Motor neuron (in vitro differentiated cells): ENCODE measurements around the gene SKA3. TPM values are rescaled to one million over a fixed set of nuclear protein-coding genes. Genes with fewer than 3 reads are reported as not detected.
"Not testable (repeated sequence)": the region's sequence is repeated elsewhere in the genome, so short reads cannot be mapped to it uniquely, and the experiment has no call there.

Source experiments
- ATAC-seq, 8 experiments: fragments of 200-7000 bp; cut with Tn5 transposase; replicated peaks in 6 of 8; 2 replicates each; pipeline ENCODE4 v1.8.0; 2021; ENCODE audit warnings: mild to moderate bottlenecking in 8 of 8, moderate library complexity in 8 of 8
- H3K27ac ChIP-seq, 2 donors: fragments of 250-450 bp; sonication (Bioruptor Pico); 2 replicates each; pipeline ENCODE4 v1.9.0; 2021; ENCODE audit warnings: antibody characterized with exemption in 2 of 2, mild to moderate bottlenecking in 2 of 2, moderate library complexity in 1 of 2
- H3K4me1 ChIP-seq, 2 donors: fragments of 250-450 bp; sonication (Bioruptor Pico); replicated peaks in 1 of 2; 2 replicates each; pipeline ENCODE4 v1.6.1; 2021; ENCODE audit warnings: antibody characterized with exemption in 2 of 2, mild to moderate bottlenecking in 2 of 2, moderate library complexity in 1 of 2
- H3K4me3 ChIP-seq, 5 donors: fragments of 250-450 bp; sonication (Bioruptor Pico); 2 replicates each; pipeline ENCODE4 v1.9.0; 2021; ENCODE audit warnings: antibody characterized with exemption in 5 of 5, mild to moderate bottlenecking in 5 of 5, moderate library complexity in 4 of 5
- whole genome bisulfite sequencing, 10 experiments: fragments of 450-650 bp; shearing (Covaris generic); methylation state at CpG; one replicate each; pipeline ENCODE4 v1.0.0; 2022; 5-methylcytosine and 5-hydroxymethylcytosine counted together
- in situ Hi-C, 9 experiments: fragments of 400-800 bp; cut with MboI; loops; one replicate each; pipeline ENCODE4 v1.15.0; 2021; ENCODE audit warnings: low sequenced_read_pairs in 9 of 9, low pct_unique_long_range_greater_than_20kb in 2 of 9; ENCODE audit not compliant: unreplicated experiment in 9 of 9
- total RNA-seq, 8 experiments: library from RNA; unstranded; fragments of 300-600 nt; gene quantifications; 2 replicates each; pipeline versions ENCODE4 v1.2.3 to v1.2.4, GENCODE V29; 2022

SKA3 gene
- total RNA-seq, 8 experiments from 2014 or later = 0.15 to 16.0 (median 2.2) TPM

DNA sequence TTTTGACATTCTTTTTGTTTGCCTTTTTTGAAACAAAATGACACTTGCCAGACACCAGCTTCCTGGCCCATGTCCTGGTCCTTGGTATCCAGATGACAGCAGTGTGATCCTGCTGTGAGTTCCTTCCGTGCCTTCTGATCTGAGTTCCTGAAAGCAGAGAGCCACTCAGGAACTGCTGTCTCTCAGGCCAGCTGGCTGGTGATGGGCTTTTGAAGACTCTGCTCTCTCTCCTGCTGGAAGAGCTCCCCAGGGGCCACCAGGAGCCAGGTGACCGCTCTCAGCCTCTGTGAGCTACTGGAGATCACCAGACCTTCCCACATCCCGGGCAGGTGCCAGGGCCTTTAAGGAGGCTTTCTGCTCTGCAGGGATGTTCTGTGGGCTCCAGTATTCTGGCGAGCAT, 22.0 kb upstream of the SKA3 start:
- ATAC-seq, H3K27ac ChIP-seq, H3K4me3 ChIP-seq, H3K4me1 ChIP-seq, in situ Hi-C loops: not testable (repeated sequence)
- WGBS, 10 experiments = 0 to 89% methylated on average over 1 of the region's 4 CpGs; no CpG with 5 or more reads in 8 of the 10 experiments

DNA sequence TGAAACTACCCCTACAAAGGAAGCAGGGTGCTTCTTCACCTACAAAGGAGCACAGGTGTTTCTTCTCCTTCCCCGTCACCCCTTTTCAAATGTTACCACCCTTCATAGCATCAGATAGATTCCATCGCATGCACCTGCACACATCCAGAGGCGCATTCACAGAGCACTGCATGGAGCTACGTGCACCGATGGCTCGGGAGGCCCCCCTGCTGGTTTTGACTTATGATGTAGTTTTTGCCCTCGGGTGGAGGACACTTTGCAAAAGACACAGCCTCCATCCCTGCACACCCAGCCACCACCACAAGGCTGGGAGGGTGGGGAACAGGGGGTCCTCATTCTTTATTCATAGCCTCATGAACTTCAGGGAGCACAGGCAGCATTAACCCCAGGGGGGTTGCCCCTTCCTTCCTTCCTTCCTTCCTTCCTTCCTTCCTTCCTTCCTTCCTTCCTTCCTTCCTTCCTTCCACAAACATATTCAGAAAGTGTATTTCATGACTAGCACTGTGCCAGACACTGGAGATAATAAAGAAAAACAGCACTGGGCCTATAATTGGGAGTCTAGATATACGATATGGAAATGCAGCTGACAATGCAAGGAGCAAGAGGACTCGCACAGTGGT, 21.4 kb upstream of the SKA3 start:
- 80 to 100% (median 87%) methylated on average over 1 to 2 of the region's 9 CpGs; no CpG with 5 or more reads in 7 of the 10 experiments for WGBS, 10 experiments
- in situ Hi-C loops, H3K4me1 ChIP-seq, H3K27ac ChIP-seq, H3K4me3 ChIP-seq, ATAC-seq: not testable (repeated sequence)

DNA sequence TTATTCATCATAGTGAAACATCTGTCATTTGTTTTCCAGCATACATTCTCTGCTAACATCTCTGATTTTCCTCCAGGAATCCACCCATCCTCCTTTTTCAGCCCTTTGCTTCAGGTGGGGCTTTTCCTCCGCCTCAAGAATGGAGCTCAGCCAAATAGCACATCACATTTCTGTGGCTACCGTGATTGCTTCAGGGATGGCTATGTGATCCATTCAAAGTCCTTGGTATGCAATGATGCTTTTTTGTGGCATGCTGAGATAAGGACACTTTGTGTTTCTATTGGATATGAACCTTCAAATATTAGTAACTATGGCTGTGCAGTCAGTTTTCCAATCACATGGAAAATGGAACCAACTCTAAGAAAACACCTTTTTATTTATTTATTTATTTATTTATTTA, 18.4 kb upstream of the SKA3 start:
- ATAC-seq, in situ Hi-C loops, H3K4me1 ChIP-seq, H3K4me3 ChIP-seq, H3K27ac ChIP-seq: not testable (repeated sequence)
- WGBS, 10 experiments = 0 to 94% (median 60%) methylated on average over 1 to 2 of the region's 2 CpGs; no CpG with 5 or more reads in 3 of the 10 experiments

DNA sequence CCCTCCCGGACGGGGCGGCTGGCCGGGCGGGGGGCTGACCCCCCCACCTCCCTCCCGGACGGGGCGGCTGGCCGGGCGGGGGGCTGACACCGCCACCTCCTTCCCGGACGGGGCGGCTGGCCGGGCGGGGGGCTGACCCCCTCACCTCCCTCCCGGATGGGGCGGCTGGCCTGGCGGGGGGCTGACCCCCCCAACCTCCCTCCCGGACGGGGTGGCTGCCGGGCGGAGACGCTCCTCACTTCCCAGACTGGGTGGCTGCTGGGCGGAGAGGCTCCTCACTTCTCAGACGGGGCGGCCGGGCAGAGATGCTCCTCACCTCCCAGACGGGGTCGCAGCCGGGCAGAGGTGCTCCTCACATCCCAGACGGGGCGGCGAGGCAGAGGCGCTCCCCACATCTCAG, 10.1 kb upstream of the SKA3 start:
- H3K4me1 ChIP-seq, in situ Hi-C loops, H3K27ac ChIP-seq, H3K4me3 ChIP-seq, ATAC-seq: not testable (repeated sequence)
- no CpG with 5 or more reads among the region's 35 CpGs for WGBS, 10 experiments

DNA sequence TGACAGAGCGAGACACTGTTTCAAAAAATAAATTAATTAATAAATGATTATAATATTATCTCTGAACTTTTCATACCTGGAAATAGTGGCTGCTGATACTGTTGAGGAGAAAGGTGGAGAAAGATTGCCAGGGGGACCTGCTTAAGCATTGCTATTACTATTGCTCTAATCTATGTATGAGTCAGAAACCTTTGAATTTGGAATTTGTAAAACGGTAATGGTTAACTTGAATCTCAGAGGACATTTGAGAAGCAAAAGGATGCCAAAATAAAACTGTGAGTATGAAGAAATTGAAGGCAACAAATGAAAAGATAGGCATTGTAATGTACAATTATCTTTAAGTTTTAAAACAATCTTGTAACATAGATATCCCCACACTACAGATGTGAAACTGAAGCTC, 5.3 kb upstream of the SKA3 start:
- Histone ChIP-seq H3K4me3 (no peak overlapping the region), H3K27ac (no peak overlapping the region), H3K4me1 (peaks cover 6 to 7% of the 10 kb centered on the region in 2 donors)
- in situ Hi-C loops = no loop called here
- WGBS, 10 experiments = 0 to 100% (median 50%) methylated on average over 1 to 2 of the region's 2 CpGs; no CpG with 5 or more reads in 1 of the 10 experiments
- ATAC-seq = no peak

DNA sequence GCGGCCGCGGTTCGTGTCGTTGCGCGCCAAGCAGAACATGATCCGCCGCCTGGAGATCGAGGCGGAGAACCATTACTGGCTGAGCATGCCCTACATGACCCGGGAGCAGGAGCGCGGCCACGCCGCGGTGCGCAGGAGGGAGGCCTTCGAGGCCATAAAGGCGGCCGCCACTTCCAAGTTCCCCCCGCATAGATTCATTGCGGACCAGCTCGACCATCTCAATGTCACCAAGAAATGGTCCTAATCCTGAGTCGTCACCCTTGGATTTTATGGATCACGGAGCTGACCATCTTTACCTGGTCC, 581 bp upstream of the SKA3 start:
- peak in 2 of 8 experiments; percentile 47 to 48 for ATAC-seq

DNA sequence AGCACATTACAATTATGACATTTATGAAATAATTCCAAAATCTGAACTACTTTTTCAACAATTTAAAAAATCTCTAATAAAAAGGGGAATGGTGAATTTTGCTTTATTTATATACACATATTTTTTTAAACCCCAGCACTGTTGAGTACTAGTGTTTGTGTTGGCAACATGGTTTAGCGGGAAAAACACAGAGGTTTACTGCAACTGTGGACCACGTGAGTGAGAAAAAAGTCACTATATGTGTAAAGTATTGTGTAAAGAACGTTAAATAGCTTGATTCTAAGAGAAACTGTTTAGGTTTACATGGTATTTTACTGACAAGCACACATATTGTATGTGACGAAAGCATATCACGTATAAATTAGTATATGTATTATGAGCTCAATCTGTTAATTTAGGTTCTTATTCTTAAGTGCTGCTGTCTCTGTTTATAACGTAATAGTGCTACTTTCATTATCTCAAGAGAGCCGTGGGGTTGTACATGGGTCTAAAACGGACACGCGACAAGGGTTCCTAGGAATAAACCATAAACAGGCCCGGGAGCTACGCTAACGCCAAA, 617 bp downstream of the SKA3 start:
- Histone ChIP-seq H3K4me1 (peaks cover 6 to 7% of the 10 kb centered on the region in 2 donors), H3K4me3 (peak overlapping the region; percentile 54 to 93 (median 78)), H3K27ac (no peak overlapping the region)
- in situ Hi-C loops = no loop called here
- 0 to 10% (median 4%) methylated on average over 3 to 13 of the region's 13 CpGs for WGBS, 10 experiments
- ATAC-seq = no peak

More for the DNA sequence above, 581 bp upstream of the SKA3 start:
- peak overlapping the region; percentile 54 to 93 (median 78) for H3K4me3 ChIP-seq
- H3K4me1 ChIP-seq = peaks cover 6 to 7% of the 10 kb centered on the region in 2 donors
- peak overlapping the region; percentile 90 to 94 for H3K27ac ChIP-seq
- 0 to 3% (median 0%) methylated on average over 1 to 19 of the region's 26 CpGs; no CpG with 5 or more reads in 2 of the 10 experiments for WGBS, 10 experiments
- in situ Hi-C loops = no loop called here

DNA sequence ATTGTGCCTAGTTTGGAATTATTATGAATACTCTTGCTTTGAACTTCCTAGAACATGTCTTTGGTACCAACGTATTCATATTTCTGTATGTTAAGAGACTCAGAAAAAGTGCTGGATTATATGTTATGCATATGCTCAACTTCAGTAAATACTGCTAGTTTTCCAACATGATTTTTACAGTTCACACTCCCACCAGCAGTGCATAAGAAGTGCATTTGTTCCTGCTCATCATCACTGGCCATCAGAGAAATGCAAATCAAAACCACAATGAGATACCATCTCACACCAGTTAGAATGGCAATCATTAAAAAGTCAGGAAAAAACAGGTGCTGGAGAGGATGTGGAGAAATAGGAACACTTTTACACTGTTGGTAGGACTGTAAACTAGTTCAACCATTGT, 2.6 kb downstream of the SKA3 start:
- H3K27ac ChIP-seq, ATAC-seq, H3K4me1 ChIP-seq, H3K4me3 ChIP-seq: not testable (repeated sequence)
- in situ Hi-C loops = loop anchor here in 1 of 9 experiments (25.0 kb wide), 1 partner anchor 111 kb away; the partner anchor contains the start of gene LATS2
- WGBS, 10 experiments = 0 to 60% (median 0%) methylated on average over 1 of the region's 1 CpG; no CpG with 5 or more reads in 3 of the 10 experiments

DNA sequence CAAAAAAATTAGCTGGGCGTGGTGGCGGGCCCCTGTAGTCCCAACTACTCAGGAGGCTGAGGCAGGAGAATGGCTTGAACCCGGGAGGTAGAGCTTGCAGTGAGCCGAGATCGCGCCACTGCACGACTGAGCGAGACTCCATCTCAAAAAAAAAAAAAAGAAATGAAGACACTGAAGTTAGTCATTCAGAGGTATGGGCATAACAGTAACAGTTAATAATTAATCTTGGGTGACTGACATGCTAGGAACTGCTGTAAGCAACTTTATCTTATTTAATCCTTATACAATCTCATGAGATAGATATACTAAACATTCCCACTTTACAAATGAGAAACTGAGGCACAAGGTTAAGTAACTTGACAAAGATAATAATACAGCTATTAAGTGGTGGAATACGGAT, 4.9 kb downstream of the SKA3 start:
- no peaks in the 10 kb centered on the region for H3K4me1 ChIP-seq
- 91 to 100% (median 94%) methylated on average over 1 to 9 of the region's 9 CpGs; no CpG with 5 or more reads in 3 of the 10 experiments for WGBS, 10 experiments
- no peak overlapping the region for H3K27ac ChIP-seq
- no peak for ATAC-seq
- in situ Hi-C loops = loop anchor here in 1 of 9 experiments (25.0 kb wide), 1 partner anchor 109 kb away; the partner anchor contains the start of gene LATS2
- no peak overlapping the region for H3K4me3 ChIP-seq

DNA sequence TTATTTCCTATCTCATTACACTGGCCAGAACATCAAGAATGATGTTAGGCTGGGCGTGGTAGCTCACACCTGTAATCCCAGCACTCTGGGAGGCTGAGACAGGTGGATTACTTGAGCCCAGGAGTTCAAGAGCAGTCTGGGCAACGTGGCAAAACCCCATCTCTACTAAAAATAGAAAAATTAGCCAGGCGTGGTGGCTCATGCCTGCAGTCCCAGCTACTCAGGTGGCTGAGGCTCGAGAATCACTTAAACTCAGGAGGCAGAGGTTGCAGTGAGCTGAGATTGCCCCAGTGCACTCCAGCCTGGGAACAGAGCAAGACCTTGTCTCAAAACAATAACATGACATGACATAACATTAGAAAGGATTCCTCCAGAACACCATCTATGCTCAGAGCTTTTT, 10.7 kb downstream of the SKA3 start:
- not testable (repeated sequence) for H3K4me3 ChIP-seq, H3K4me1 ChIP-seq, ATAC-seq, H3K27ac ChIP-seq
- in situ Hi-C loops = loop anchor here in 1 of 9 experiments (25.0 kb wide), 1 partner anchor 103 kb away; the partner anchor contains the start of gene LATS2
- 80 to 100% (median 100%) methylated on average over 1 to 4 of the region's 4 CpGs; no CpG with 5 or more reads in 1 of the 10 experiments for WGBS, 10 experiments

DNA sequence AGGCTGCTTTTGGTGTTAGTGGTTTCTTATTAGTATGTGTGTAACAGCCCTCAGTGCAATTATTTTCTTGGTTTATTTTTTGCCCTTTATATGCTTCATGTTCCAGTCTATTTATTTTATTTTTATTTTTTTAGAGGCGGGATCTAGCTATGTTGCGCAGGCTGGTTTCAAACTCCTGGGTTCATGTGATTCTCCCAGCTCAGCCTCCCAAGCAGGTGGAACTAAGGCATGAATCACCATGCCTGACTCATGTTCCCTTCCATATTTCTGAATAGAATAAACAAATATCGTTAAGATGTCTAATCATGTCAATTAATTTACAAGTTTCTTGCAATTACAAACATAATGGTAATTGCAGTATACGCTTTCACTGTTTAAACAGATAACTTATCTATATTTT, 11.7 kb downstream of the SKA3 start:
- H3K4me1 ChIP-seq = no peaks in the 10 kb centered on the region
- no peak overlapping the region for H3K4me3 ChIP-seq
- no peak overlapping the region for H3K27ac ChIP-seq
- in situ Hi-C loops = loop anchor here in 1 of 9 experiments (25.0 kb wide), 1 partner anchor 102 kb away; the partner anchor contains the start of gene LATS2
- 20 to 100% (median 93%) methylated on average over 2 to 4 of the region's 4 CpGs for WGBS, 10 experiments
- ATAC-seq = peak in 3 of 8 experiments; percentile 28 to 63 (median 30)

DNA sequence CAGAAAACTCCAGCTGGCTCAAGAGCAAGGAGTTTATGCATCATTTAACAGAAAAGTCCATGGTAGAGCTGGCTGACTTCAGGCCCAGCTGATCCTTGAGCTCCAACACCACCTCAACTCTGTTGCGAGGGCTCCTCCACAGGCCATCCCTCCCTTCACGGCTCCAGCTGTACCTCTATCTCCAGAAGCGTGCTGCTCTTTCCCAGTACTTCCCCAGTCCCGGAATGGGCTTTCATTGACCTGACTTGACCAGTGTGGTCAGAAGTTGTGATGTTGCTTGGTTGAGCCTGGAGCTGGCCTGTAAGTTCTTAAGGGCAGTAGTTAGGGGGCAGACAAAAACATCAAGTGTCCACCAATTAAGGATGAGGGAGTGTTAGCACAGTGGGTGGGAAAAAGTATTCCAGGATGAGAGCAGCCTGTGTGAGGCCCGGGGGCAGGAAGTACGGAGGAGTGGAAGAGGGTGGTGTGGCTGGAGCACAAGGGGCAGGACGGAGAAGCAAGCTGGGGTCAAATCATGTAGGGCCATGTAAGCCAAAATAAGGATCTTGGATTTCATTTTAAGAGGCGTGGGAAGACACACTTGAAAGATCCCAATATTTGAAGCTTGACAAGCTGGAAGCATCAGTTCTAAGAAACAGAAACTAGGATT, 24.0 kb downstream of the SKA3 start:
- Histone ChIP-seq H3K4me1 (no peaks in the 10 kb centered on the region), H3K27ac (no peak overlapping the region), H3K4me3 (no peak overlapping the region)
- ATAC-seq = peak in 1 of 8 experiments; percentile 27
- WGBS, 10 experiments = 60 to 100% (median 88%) methylated on average over 1 to 8 of the region's 8 CpGs; no CpG with 5 or more reads in 2 of the 10 experiments
- in situ Hi-C loops = loop anchor here in 1 of 9 experiments (25.0 kb wide), 1 partner anchor 90 kb away; the partner anchor contains the start of gene LATS2

DNA sequence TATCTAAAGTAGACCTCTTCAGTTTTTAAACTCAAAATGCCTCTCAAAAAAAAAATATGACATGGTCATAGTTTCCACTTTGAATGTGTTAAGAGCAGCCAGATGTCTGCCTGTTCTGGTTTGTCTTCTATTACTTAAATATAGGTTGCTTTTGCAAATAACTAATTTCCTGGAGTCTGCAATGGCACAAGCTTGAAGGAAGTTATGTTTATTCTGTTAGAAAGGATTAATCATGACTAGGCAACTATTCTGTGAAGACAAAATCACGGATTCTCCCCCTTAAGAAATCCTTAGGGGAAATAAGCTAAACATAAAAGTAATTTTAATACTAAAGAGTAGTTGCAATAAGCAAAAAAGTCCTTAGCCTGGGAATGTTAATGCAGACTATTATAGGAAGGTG, 26.3 kb downstream of the SKA3 start:
- ATAC-seq = no peak
- in situ Hi-C loops = loop anchor here in 1 of 9 experiments (25.0 kb wide), 1 partner anchor 88 kb away; the partner anchor contains the start of gene LATS2
- Histone ChIP-seq H3K4me3 (no peak overlapping the region), H3K4me1 (no peaks in the 10 kb centered on the region), H3K27ac (no peak overlapping the region)
- 40 to 100% (median 73%) methylated on average over 1 of the region's 1 CpG; no CpG with 5 or more reads in 2 of the 10 experiments for WGBS, 10 experiments
